ENCODE data around the gene CARD11.
"Not testable (repeated sequence)": the region's sequence is repeated elsewhere in the genome, so short reads cannot be mapped to it uniquely, and the experiment has no call there.

Gene CARD11

GRCh38 chr7:3028071-3028757, 15.5 kb downstream of the CARD11 start:
- Histone ChIP-seq H3K27me3 (no peaks in the 10 kb centered on the region), H3K36me3 (no peaks in the 10 kb centered on the region), H3K9me3 (no peaks in the 10 kb centered on the region), H3K4me3 (ENCODE audit: low read depth in 1 of 2, low read length in 1 of 2) (no peak overlapping the region), H3K4me1 (ENCODE audit: control insufficient read depth in 1 of 2, insufficient read depth in 1 of 2, low read depth in 1 of 2, low read length in 1 of 2) (no peaks in the 10 kb centered on the region), H3K27ac (no peak overlapping the region)
- no peak for TF ChIP-seq CTCF (IDR thresholded peaks at IDR 0.05)

- Histone ChIP-seq H3K36me3 (no peaks in the 10 kb centered on the region), H3K4me1 (ENCODE audit: control insufficient read depth in 1 of 2, insufficient read depth in 1 of 2, low read depth in 1 of 2, low read length in 1 of 2) (no peaks in the 10 kb centered on the region), H3K27ac (no peak overlapping the region), H3K9me3 (no peaks in the 10 kb centered on the region), H3K4me3 (ENCODE audit: low read depth in 1 of 2, low read length in 1 of 2) (no peak overlapping the region), H3K27me3 (no peaks in the 10 kb centered on the region)
- TF ChIP-seq CTCF (IDR thresholded peaks at IDR 0.05), result no peak
Observed at GRCh38 chr7:3027005-3027845, 16.4 kb downstream of the CARD11 start.

GRCh38 chr7:3025616-3026015, 18.1 kb downstream of the CARD11 start:
- no peak for TF ChIP-seq CTCF (IDR thresholded peaks at IDR 0.05)
- no peak overlapping the region for H3K27ac ChIP-seq
- no peaks in the 10 kb centered on the region for H3K36me3 ChIP-seq
- H3K4me1 ChIP-seq (ENCODE audit: control insufficient read depth in 1 of 2, insufficient read depth in 1 of 2, low read depth in 1 of 2, low read length in 1 of 2), result no peaks in the 10 kb centered on the region
- no peak overlapping the region for H3K4me3 ChIP-seq (ENCODE audit: low read depth in 1 of 2, low read length in 1 of 2)
- H3K27me3 ChIP-seq, result no peaks in the 10 kb centered on the region
- H3K9me3 ChIP-seq, result no peaks in the 10 kb centered on the region

- Histone ChIP-seq H3K4me3 (ENCODE audit: low read depth in 1 of 2, low read length in 1 of 2) (no peak overlapping the region), H3K4me1 (ENCODE audit: control insufficient read depth in 1 of 2, insufficient read depth in 1 of 2, low read depth in 1 of 2, low read length in 1 of 2) (no peaks in the 10 kb centered on the region), H3K27me3 (no peaks in the 10 kb centered on the region), H3K27ac (no peak overlapping the region), H3K9me3 (peaks cover 3% of the 10 kb centered on the region), H3K36me3 (no peaks in the 10 kb centered on the region)
- TF ChIP-seq CTCF (IDR thresholded peaks at IDR 0.05), result no peak
Observed at GRCh38 chr7:3021825-3022224, 21.8 kb downstream of the CARD11 start.

GRCh38 chr7:3021224-3021623, 22.4 kb downstream of the CARD11 start:
- H3K4me1 ChIP-seq (ENCODE audit: control insufficient read depth in 1 of 2, insufficient read depth in 1 of 2, low read depth in 1 of 2, low read length in 1 of 2); H3K36me3 ChIP-seq: not testable (repeated sequence)

GRCh38 chr7:3020416-3020815, 23.3 kb downstream of the CARD11 start:
- no peaks in the 10 kb centered on the region for H3K4me1 ChIP-seq (ENCODE audit: control insufficient read depth in 1 of 2, insufficient read depth in 1 of 2, low read depth in 1 of 2, low read length in 1 of 2)
- H3K9me3 ChIP-seq, result peaks cover 3% of the 10 kb centered on the region
- H3K4me3 ChIP-seq (ENCODE audit: low read depth in 1 of 2, low read length in 1 of 2), result no peak overlapping the region
- H3K36me3 ChIP-seq, result no peaks in the 10 kb centered on the region
- TF ChIP-seq CTCF (IDR thresholded peaks at IDR 0.05), result no peak
- no peak overlapping the region for H3K27ac ChIP-seq
- H3K27me3 ChIP-seq, result no peaks in the 10 kb centered on the region

More at GRCh38 chr7:3021224-3021623, 22.4 kb downstream of the CARD11 start:
- H3K27me3 ChIP-seq; H3K27ac ChIP-seq; H3K9me3 ChIP-seq; H3K4me3 ChIP-seq (ENCODE audit: low read depth in 1 of 2, low read length in 1 of 2): not testable (repeated sequence)
